ENCODE measurements around the gene RANBP9. TPM values are rescaled to one million over a fixed set of nuclear protein-coding genes. Genes with fewer than 3 reads are reported as not detected.

RANBP9 gene
- total RNA-seq, 1 donor from 2014 or later: 64.7 TPM

GRCh38 chr6:13722880-13723279 lies 11.2 kb upstream of the RANBP9 start:
- Mint-ChIP-seq H3K4me3 (ENCODE audit: unreplicated experiment) (no peak overlapping the region), H3K27me3 (ENCODE audit: unreplicated experiment) (peaks cover 3% of the 10 kb centered on the region), H3K4me1 (ENCODE audit: unreplicated experiment) (peaks cover 7% of the 10 kb centered on the region), H3K27ac (ENCODE audit: unreplicated experiment) (no peak overlapping the region), H3K36me3 (ENCODE audit: low read depth, unreplicated experiment) (peaks cover 7% of the 10 kb centered on the region), H3K9me3 (ENCODE audit: unreplicated experiment) (peaks cover 4% of the 10 kb centered on the region)
- no peak for TF ChIP-seq CTCF (IDR thresholded peaks at IDR 0.05; ENCODE audit: unreplicated experiment)
- no peak for DNase-seq (ENCODE audit: low spot score)

- Mint-ChIP-seq H3K27ac (ENCODE audit: unreplicated experiment) (peak overlapping the region; percentile 62), H3K36me3 (ENCODE audit: low read depth, unreplicated experiment) (peaks cover 18% of the 10 kb centered on the region), H3K9me3 (ENCODE audit: unreplicated experiment) (peaks cover 4% of the 10 kb centered on the region), H3K4me3 (ENCODE audit: unreplicated experiment) (peak overlapping the region; percentile 37), H3K27me3 (ENCODE audit: unreplicated experiment) (peaks cover 2% of the 10 kb centered on the region), H3K4me1 (ENCODE audit: unreplicated experiment) (peaks cover 12% of the 10 kb centered on the region)
- no peak for TF ChIP-seq CTCF (IDR thresholded peaks at IDR 0.05; ENCODE audit: unreplicated experiment)
- DNase-seq (ENCODE audit: low spot score): no peak
Measured at GRCh38 chr6:13718123-13718458, 6.5 kb upstream of the RANBP9 start.

GRCh38 chr6:13716955-13717295 lies 5.3 kb upstream of the RANBP9 start:
- peaks cover 4% of the 10 kb centered on the region for H3K9me3 Mint-ChIP-seq (ENCODE audit: unreplicated experiment)
- peaks cover 5% of the 10 kb centered on the region for H3K27me3 Mint-ChIP-seq (ENCODE audit: unreplicated experiment)
- no peak overlapping the region for H3K4me3 Mint-ChIP-seq (ENCODE audit: unreplicated experiment)
- no peak for DNase-seq (ENCODE audit: low spot score)
- no peak for TF ChIP-seq CTCF (IDR thresholded peaks at IDR 0.05; ENCODE audit: unreplicated experiment)
- peaks cover 15% of the 10 kb centered on the region for H3K4me1 Mint-ChIP-seq (ENCODE audit: unreplicated experiment)
- no peak overlapping the region for H3K27ac Mint-ChIP-seq (ENCODE audit: unreplicated experiment)
- peaks cover 18% of the 10 kb centered on the region for H3K36me3 Mint-ChIP-seq (ENCODE audit: low read depth, unreplicated experiment)

- Mint-ChIP-seq H3K4me3 (ENCODE audit: unreplicated experiment) (peak overlapping the region; percentile 13), H3K36me3 (ENCODE audit: low read depth, unreplicated experiment) (peaks cover 18% of the 10 kb centered on the region), H3K9me3 (ENCODE audit: unreplicated experiment) (peaks cover 4% of the 10 kb centered on the region), H3K27ac (ENCODE audit: unreplicated experiment) (no peak overlapping the region), H3K27me3 (ENCODE audit: unreplicated experiment) (peaks cover 5% of the 10 kb centered on the region), H3K4me1 (ENCODE audit: unreplicated experiment) (peaks cover 15% of the 10 kb centered on the region)
- TF ChIP-seq CTCF (IDR thresholded peaks at IDR 0.05; ENCODE audit: unreplicated experiment): no peak
- no peak for DNase-seq (ENCODE audit: low spot score)
Measured at GRCh38 chr6:13716225-13716954, 4.8 kb upstream of the RANBP9 start.

GRCh38 chr6:13715444-13715883 lies 3.8 kb upstream of the RANBP9 start:
- Mint-ChIP-seq H3K27me3 (ENCODE audit: unreplicated experiment) (peaks cover 7% of the 10 kb centered on the region), H3K4me3 (ENCODE audit: unreplicated experiment) (no peak overlapping the region), H3K9me3 (ENCODE audit: unreplicated experiment) (peaks cover 4% of the 10 kb centered on the region), H3K4me1 (ENCODE audit: unreplicated experiment) (peaks cover 16% of the 10 kb centered on the region), H3K27ac (ENCODE audit: unreplicated experiment) (no peak overlapping the region), H3K36me3 (ENCODE audit: low read depth, unreplicated experiment) (peaks cover 19% of the 10 kb centered on the region)
- no peak for TF ChIP-seq CTCF (IDR thresholded peaks at IDR 0.05; ENCODE audit: unreplicated experiment)
- DNase-seq (ENCODE audit: low spot score): no peak

Data from endothelial cell (in vitro differentiated cells).